LNCaP clone FGC (cell line): ENCODE measurements around the gene KAT5.

Source experiments
- DNase-seq: peaks from one replicate; pipeline ENCODE4 v3.0.0-alpha.2; 2011; ENCODE audit warnings: low read depth
- H3K4me3 ChIP-seq: 2 replicates; pipeline ENCODE4 v1.5.1; 2011; ENCODE audit warnings: mild to moderate bottlenecking, low read depth, low read length, control low read depth
- TF ChIP-seq, protein P1 (sequence below): IDR thresholded peaks from 2 replicates; pipeline ENCODE4 v1.5.1; 2012; ENCODE audit warnings: mild to moderate bottlenecking; ENCODE audit not compliant: control insufficient read depth, insufficient read depth; ENCODE audit errors: extremely low read depth

KAT5 gene

DNA sequence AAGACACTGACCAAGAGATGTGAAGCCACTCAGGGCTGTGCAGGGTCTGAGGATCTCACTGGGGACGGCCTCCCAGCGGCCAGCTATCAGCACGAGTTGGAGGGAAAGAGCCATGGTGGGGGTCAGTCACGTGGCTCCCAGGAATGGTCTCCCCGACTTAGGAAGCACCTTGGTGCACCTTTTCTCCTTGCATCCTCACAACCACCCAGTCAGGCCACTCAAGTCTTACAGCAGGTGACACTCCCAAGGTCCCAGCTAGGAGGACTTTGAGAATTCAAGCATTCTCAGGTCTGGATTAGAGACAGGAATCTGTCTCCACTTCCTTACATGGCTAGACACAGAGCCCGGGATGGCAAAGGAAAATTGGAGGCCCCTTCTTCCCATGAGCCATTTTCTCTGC lies 5.9 kb downstream of the KAT5 start:
- TF ChIP-seq, protein P1, sequence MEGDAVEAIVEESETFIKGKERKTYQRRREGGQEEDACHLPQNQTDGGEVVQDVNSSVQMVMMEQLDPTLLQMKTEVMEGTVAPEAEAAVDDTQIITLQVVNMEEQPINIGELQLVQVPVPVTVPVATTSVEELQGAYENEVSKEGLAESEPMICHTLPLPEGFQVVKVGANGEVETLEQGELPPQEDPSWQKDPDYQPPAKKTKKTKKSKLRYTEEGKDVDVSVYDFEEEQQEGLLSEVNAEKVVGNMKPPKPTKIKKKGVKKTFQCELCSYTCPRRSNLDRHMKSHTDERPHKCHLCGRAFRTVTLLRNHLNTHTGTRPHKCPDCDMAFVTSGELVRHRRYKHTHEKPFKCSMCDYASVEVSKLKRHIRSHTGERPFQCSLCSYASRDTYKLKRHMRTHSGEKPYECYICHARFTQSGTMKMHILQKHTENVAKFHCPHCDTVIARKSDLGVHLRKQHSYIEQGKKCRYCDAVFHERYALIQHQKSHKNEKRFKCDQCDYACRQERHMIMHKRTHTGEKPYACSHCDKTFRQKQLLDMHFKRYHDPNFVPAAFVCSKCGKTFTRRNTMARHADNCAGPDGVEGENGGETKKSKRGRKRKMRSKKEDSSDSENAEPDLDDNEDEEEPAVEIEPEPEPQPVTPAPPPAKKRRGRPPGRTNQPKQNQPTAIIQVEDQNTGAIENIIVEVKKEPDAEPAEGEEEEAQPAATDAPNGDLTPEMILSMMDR = no peak
- no peak overlapping the region for H3K4me3 ChIP-seq
- no peak for DNase-seq

DNA sequence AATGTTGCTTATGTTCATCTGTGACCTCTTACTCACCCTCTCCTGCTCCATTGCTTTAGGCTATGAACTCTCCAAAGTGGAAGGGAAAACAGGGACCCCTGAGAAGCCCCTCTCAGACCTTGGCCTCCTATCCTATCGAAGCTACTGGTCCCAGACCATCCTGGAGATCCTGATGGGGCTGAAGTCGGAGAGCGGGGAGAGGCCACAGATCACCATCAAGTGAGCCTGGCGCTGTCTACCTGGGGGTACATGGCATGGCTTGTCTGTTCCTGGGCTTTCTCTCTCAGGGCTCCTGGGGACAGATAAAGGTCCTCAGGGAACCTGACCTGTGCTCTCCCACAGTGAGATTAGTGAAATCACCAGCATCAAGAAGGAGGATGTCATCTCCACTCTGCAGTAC lies 6.5 kb downstream of the KAT5 start:
- no peak overlapping the region for H3K4me3 ChIP-seq
- TF ChIP-seq, protein P1 = no peak
- DNase-seq = no peak

DNA sequence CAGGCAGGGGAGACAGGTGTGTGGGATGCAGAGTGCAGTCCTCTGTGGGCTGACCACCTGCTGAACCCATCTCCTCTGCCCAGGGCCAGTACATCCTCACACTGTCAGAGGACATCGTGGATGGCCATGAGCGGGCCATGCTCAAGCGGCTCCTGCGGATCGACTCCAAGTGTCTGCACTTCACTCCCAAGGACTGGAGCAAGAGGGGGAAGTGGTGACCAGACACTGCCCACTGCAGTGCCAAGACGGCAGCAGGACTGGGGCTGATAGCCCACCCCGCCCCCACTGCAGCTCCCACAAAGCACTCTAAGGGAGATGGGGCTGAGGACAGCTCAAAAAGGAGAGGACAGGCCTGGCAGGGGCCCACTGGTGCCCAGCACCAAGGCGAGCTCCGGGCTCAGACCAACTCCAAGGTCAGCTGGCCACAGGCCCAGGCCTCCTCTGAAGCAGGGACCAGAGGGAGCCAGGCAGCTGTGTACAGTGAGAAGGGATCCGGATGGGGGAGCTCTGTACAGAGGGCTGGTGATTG lies 7.0 kb downstream of the KAT5 start:
- H3K4me3 ChIP-seq = peak overlapping the region; percentile 95
- no peak for DNase-seq

DNA sequence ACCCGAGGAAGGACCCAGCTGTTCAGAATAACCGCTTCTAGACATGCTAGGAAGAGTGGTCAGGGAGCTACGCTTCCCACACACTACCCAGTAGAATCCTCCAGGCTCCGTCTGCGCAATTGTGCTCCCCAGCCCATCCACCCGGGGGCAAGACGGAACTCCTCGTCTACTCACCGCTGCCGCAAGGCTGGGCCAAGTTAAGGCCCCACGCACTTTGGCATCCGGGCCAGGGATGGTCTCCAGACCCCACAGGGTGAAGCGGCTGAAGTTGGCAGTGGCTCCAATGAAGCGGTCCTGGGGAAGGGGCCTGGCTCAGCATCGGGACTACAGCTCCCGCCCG lies 7.8 kb downstream of the KAT5 start:
- peak overlapping the region; percentile 95 for H3K4me3 ChIP-seq
- TF ChIP-seq, protein P1 = no peak
- DNase-seq = no peak

More for the DNA sequence above, 7.0 kb downstream of the KAT5 start:
- TF ChIP-seq, protein P1 = peak; percentile 22; the same call in 1 of the 2 replicates

DNA sequence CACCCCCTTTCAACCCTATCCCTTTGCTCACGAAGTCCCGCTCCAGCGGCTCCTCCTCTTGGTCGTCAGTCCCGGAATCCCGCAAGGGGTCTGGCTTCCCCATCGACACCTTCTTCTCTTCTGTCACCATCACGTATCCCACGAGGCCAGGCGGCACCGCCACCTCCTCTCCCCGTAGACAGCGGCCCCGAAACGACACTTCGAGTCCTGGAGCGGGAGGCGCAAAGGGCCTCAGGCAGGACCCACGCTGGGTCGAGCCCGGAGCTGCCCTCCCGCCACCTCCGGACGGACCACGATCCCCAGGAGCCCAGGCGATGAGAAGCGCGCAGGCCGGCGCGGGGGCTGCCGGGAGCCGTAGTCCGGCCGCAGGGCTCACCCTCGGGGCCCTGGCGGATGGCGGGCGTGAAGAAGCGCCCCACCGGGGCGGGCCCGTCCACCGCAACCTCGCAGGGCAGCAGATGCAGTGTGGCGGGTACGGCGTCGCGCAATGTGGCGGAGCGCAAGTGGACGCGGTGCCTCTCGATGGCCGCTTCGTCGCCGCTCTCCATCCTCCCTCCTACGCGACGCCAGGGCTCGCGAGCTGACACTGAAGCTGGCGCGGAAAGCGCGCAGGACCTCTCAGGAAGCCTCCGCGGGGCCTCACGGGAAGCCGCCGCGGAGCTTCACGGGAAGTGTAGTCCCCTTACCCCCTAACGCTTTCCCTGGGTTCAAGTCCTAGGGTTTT lies 8.3 kb downstream of the KAT5 start, which contains the start of gene RNASEH2C:
Gene RNASEH2C (minus strand): TSS at position 588 of the 724 bp plus-strand sequence. CDS start 40 bp downstream, at position 548.
- H3K4me3 ChIP-seq = peak within 1 kb of the TSS; percentile 95
- DNase-seq = peak; percentile 54
- TF ChIP-seq, protein P1 = no peak

DNA sequence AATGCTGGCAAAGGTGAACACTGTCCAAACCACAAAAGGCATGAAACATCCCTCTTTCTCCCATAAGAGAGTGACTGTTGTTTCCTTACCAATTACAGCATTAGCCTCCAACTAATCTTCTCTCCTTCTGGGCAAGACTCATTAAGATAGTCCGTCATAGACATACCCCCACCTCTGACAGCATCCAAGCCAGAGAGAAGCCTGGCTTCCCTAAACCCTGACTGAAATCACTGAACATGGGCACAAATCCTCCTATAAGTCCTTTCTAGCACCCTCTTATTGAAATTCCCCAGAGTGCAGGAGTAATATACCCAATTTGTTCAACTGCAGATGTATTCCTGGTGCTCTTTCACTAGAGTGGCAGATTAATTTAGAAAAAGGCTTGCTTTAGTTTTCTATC lies 10.2 kb downstream of the KAT5 start:
- TF ChIP-seq, protein P1 = no peak
- no peak for DNase-seq
- no peak overlapping the region for H3K4me3 ChIP-seq
